Stimulated activated CD8-positive, alpha-beta memory T cell treated with anti-CD3 and anti-CD28 coated beads, Interleukin-12 subunit alpha, Interleukin-12 subunit beta, amount 100 ng/mL, for 24 hours (primary cell): Measurements from ENCODE around the gene SERINC3.
A peak's percentile ranks its signal among the peaks of the same experiment; 100 is the strongest.
"Not testable (repeated sequence)": the region's sequence is repeated elsewhere in the genome, so short reads cannot be mapped to it uniquely, and the experiment has no call there.

ENCODE experiments used
- DNase-seq: peaks from one replicate; pipeline ENCODE4 v3.0.0-alpha.2; 2020; ENCODE audit errors: extremely low read depth

Gene SERINC3

DNA sequence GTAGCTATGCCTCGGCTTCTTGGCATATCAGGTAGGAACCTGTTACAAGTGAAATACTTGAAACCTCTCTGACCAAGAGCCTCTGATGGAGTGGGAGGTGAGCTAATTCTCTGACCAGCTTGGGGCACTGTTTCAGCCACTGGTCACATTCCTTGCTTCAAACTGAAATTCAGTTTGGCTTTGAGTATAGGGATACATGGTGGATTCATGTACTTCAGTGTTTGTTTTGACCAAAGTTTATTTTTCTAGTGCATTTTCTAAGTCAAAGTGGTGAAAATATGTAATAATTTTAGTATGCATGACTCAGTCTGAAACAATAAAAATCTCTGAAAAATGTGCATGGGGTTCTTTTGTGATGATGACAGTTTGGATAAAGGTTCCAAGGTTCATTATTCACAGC lies 27.6 kb downstream of the SERINC3 start:
- no peak for DNase-seq

DNA sequence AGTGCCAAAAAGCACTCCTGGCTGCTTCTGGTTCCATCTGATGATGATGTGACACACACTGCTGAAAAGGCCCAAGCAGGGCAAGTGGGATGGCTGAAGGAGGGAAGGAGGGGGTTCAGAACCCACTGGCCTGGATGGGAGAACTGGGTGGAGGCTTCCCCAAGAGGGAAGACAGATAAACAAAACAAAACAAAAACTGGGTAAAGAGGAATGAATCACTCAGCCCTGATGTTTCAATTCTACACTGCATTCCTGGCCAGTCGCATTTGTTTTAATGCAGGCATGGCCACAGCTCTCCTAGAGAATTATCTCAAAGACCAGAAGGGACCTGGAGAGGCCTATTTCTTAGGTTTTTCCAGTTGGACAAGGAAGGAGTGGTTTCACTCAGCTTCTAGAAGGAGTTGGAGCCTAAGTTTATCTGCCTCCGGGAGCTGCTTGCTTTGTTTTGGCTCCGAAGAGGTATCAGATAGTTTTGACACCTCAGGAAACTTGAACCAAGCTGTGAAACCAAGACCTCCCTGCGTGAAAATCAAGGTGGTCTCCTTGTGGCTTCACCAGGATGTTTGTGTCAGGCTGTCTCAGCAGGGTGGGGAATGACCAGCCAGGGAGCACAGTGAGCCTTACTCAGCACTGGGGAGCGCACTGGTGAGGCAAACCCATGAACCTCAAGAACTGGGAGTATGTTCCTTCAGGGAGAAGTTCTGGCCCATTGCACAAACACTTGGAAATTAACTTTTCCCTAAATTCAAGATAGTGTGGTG lies 30.1 kb downstream of the SERINC3 start:
- DNase-seq: no peak

DNA sequence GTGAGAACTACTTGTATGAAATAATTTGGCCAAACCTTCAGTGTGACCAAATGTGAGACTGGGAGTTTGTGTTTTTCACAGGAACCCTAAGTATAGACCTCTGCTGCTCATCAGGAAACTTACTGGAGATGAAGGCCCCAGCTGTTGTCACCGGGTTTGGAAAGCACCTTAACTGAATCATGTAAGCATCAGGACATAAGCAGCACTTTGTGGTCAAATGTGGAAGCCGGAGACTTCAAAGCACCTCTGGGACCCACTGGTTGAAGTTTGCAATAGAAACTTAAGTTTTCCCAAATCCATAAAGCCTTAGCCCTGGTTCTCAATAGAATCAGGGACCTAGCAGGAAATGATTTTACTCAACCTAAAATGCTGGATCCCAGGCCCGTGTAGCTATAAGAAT lies 31.9 kb downstream of the SERINC3 start:
- DNase-seq: no peak

DNA sequence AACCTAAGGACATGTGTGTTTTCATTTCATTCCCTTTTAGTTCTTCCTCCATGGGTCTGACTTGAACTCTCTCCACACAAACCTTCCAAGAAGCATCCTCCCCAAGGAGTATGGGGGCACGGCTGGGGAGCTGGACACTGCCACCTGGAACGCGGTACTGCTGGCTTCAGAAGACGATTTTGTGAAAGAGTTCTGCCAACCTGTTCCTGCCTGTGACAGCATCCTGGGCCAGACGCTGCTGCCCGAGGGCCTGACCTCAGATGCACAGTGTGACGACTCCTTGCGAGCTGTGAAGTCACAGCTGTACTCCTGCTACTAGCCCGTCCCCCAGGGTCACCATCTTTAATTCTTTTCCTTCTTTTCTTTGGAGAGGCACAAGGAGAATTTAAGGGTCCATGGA lies 32.6 kb downstream of the SERINC3 start:
- no peak for DNase-seq

DNA sequence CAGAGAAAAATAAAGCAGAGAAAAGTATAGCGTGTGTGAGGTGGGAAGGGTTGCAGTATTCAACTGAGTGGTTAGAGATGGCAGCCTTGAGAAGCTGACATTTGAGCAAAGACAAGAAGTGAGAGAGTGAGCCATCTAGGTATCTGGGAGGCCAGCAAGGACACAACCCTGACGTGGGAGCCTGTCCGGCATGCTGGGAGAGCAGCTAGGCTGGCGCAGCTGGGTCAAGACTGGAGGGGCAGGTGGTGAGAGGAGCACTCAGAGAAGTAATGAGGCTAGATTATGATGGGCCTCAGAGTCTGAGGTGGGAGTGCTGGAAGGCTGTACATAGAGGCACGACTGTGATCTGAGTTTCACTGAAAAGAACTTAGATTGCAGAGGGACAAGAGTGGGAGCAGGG lies 33.3 kb downstream of the SERINC3 start:
- DNase-seq: no peak

DNA sequence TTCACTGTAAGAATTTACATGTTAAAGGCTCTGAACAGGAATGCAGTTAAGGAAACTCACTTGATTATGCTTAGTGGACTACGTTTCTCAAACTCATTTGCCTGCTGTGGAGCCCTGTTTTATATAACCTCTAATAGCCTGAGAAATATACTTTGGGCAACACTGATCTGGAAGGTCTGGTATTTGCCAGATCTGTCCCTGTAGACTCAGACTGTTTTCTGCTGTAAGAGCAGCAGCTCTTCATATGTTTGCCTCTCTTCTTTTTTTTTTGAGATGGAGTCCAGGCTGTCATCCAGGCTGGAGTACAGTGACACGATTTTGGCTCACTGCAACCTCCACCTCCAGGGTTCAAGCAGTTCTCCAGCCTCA lies 36.1 kb downstream of the SERINC3 start:
- no peak for DNase-seq

DNA sequence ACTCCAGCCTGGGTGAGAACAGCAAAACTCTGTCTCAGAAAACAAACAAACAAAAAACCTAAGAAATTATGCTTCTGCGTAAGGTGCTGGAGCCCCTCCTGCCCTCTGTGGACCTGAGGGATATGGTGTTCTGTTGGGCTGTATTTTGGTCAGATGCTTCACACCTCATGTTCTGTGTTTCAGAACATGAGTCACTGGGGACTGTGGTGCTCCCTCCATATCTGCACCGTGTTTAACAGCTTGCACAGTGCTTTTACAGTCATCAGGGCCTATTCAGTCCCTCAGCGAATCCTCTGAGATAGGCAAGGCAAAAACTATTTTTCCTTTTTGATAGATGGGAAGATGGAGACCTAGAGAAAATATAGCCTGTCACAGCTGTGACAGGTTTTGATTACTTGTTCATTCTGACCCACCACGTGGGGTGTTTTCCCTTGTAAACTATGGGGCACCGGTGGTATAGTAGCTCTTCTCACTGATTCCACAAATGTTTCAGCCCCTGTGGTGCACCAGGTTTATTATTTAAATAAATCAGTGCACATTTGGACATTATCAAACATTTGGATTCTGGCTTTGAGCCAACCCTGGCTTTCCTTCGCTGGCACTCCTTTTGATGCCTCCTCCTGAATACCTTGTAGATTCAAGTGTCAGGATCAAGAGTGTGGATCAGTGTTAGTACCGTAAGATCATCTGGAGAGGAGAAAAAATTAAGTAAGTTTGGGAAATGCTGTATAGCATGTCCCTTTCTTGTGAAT lies 36.6 kb downstream of the SERINC3 start:
- no peak for DNase-seq

DNA sequence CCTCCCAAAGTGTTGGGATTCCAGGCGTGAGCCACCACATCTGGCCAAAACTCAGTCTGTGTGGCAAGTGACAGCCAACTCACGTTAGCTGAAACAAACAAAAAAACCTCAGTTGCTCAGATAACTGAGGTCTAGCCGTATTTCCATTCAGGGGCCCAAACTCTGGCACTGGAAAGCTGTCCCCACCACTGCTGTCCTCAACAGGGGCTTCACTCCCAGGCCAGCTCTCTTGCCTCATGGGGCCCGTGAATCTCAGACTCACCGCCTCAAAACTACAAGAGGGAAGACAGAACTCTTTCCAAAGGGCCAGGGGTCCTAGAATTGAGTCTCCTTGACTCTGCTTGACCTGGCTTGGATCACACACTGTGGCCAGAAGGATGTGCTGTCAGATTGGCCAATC lies 38.8 kb downstream of the SERINC3 start:
- no peak for DNase-seq

DNA sequence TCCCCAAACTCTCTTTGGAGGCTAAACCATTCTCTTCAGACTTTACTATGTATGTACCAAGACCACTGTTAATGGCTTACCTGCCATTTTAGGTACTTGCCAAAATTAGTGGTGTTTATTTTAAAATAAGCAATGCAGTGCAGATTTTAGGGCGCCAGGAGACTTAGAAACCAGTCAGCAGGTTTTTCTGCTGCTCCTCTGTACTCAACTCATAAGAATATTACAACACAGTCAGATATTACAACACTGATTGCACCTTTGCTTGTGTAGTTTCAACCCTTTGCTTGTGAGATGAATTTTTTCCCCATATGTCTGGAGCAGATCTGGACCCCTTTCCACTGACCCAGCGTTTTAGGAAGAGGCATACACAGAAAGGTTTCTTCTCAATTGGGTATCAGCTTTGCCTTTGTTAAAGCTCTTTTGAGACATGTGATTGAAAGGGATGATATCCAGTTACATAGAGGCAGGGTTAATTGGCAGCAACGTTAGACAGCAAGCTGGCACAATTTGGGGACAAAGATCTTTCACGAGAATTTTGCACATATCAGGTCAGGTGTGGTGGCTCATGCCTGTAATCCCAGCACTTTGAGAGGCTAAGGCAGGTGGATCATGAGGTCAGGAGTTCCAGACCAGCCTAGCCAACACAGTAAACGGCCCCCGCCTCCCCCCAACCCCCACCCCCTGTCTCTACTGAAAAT lies 40.0 kb downstream of the SERINC3 start:
- DNase-seq: no peak

DNA sequence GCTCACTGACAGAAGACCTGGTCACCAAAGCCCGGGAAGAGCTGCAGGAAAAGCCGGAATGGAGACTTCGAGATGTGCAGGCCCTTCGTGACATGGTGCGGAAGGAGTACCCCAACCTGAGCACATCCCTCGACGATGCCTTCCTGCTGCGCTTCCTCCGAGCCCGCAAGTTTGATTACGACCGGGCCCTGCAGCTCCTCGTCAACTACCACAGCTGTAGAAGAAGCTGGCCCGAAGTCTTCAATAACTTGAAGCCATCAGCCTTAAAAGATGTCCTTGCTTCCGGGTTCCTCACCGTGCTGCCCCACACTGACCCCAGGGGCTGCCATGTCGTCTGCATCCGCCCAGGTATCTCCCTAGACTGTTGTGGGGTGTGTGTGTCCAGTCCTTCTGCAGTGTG lies 41.8 kb downstream of the SERINC3 start:
- no peak for DNase-seq

DNA sequence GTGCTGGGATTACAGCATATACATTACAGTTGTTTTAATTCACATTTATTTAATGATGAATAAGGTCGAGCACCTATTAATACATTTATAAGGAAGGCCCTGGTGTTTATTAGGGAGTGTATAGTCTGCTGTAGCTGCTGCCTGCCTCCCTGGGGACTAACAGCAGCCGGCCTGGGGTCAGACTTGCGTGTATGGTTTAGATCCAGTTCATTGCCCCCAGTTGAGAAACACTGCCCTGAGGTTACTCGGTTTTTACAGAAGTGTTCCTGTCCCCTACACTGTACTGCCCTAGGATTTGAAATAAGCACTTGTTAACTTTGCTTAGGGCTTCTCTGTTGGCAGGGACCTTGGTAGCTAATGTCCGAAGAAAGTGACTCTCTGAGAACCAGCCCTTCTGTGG lies 42.2 kb downstream of the SERINC3 start:
- DNase-seq: no peak

DNA sequence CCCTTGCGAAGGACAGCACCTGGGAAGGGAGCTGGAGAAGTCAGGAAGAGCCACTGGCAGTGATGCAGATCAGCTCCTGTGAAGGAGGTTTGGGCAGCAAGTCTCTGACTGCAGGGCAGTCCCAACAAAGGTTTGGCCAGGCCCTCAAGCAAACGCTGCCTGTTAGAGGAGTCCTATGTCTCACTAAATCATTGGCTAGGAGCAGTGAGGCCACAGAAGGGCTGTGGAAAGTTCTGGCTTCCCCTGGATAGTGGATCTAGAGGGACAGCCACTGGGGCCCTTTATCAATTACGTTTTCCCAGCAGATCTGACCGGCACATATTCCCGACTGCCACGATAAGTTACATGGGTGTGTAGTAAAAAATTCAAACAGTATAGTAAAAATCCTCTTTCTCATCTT lies 43.7 kb downstream of the SERINC3 start:
- DNase-seq: no peak

DNA sequence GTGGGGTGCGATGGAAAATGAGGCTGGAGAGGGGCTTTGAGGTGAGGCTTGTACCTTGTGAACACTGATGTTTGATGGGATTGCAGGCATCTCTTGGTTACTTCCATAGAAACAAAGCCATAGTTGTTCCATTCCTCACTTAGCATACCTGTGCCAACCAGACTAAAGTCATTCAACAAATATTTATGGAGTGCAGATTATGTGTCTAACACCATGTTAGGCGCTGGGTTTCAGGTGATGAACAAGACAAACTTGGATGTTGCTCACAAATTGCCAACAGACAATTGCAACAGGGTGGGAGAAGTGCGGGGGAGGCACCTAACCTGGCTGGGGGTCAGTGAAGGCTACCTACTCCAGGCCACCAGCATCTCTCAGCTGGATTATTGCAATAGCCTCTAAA lies 44.7 kb downstream of the SERINC3 start:
- no peak for DNase-seq

DNA sequence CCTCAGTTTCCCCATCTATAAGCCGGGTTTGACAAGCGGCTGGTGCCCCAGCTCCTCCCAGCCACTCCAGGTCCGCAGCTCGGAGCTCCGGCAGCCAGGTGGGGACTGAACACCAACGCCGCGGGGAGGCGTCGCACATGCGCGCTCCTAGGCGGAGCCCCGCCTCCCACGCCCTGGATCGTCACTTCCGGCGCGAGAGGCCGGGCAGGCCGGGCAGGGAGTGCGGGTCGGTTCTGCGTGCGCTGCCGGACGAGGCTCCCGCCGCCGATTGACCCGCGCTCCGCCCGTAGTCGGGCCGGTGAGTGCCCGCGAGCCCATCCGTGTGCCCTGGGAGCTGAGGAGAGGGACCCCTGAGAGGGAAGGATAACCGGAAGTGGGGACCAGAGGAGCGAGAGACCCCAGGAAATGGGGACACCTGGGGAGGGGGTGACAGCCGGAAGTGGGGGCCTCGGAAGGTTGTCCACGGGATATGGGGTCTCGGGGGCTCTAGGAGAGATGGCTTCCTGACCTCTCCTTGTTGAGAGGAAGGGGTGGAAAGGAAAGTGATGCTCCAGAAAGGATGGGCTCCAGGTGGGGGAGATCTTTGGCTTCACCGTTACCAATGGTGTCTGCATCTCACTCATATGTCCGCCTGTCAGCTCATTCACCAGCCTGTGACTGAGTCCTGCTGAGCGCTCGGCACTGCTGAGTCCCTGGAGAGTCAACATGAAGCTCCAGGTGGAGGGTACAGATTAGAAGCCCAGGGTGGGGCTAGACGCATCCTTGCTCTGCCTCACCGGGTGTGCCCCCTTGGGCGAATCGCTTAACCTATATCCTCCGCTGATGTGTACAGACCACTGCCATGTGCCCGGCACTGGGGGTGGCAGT lies 45.9 kb downstream of the SERINC3 start, which contains the start of gene TTPAL:
TTPAL (plus strand) TSS at position 181 of the 867 bp plus-strand sequence. CDS start 4,126 bp downstream, outside the sequence.
- DNase-seq: peak; percentile 80

DNA sequence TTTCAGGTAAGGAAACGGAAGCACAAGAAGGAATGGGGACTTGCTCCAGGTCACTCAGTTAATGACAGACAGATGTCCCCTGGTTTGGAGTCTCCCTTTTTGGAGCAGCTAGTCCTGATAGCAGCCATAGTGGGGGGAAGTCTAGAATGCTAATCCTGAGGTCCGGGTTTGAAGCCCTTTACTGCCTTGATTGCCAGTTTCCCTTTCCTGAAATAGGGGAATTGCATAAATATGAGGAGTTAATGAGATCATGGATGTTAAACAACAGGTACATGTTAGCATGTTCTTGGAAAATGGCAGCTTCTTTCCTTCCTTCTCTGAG lies 46.5 kb downstream of the SERINC3 start:
- DNase-seq: no peak

DNA sequence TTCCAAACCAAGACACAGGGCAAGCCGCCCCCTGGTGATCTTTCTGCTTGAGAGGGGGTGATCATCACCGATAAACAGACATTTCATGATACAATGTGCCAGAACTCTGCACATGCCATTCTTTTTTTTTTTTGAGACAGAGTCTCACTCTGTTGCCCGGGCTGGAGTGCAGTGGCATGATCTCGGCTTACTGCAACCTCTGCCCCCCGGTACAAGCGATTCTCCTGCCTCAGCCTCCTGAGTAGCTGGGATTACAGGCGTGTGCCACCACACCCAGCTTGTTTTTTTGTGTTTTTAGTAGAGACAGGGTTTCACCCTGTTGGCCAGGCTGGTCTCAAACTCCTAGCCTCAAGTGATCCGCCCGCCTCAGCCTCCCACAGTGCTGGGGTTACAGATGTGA lies 49.6 kb downstream of the SERINC3 start:
- not testable (repeated sequence) for DNase-seq

DNA sequence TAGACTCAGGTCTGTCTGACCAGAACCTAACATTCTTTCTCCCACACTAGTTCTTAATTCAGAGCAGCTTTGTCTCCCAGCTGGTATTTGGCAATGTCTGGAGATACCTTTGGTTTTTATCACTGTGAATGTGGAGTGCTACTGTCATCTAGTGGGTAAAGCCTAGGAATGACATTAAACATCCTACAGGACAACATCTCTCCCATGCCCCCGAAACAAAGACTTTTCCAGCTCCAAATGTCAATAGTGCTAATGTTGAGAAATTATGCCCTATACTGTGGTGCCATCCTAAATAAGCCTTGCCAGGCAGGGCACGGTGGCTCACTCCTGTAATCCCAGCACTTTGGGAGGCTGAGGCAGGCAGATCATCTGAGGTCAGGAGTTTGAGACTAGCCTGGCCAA lies 50.4 kb downstream of the SERINC3 start:
- no peak for DNase-seq

DNA sequence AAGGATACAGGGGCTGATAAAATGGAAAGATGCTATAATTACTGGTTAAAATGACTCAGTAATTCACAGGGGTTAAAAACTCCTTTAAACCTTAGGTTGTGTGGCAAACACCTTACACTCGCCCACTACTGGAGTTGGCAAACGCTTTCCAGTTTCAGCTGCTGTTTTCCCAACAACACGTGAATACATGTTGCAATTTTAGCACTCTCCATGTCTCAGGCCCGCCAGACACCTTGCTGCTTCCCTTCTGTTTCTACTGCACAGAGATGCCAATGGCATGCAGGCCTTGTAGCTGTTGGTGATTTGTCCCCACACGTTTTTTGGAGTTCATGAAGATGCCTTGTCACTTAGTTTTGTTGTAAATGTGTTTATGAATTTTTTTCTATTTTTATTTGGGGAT lies 51.5 kb downstream of the SERINC3 start:
- no peak for DNase-seq

DNA sequence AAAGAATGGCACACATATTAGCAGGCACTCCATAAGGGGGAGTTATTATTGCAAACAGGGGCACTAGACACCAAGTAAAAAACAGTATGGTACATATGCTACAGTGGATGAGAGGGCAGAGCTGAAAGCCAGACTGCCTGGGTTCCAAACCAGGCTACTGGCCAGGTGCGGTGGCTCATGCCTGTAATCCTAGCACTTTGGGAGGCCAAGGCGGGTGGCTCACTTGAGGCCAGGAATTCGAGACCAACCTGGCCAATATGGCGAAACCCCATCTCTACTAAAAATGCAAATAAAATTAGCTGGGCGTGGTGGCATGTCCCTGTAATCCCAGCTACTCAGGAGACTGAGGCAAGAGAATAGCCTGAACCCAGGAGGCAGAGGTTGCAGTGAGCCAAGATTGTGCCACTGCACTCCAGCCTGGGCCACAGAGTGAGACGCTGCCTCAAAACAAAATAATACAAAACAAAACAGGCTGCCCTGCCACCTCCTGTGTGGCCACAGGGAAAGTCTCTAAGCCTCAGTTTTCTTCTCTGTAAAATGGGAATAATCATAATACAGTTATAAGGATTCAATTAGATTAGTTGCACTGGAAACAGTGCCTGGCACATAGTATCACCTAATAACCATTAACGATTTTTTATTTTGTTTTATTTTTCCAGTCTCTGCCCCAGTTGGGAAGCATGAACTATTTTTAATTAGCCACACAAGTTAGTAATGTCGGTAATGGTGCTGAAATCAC lies 53.7 kb downstream of the SERINC3 start:
- no peak for DNase-seq

DNA sequence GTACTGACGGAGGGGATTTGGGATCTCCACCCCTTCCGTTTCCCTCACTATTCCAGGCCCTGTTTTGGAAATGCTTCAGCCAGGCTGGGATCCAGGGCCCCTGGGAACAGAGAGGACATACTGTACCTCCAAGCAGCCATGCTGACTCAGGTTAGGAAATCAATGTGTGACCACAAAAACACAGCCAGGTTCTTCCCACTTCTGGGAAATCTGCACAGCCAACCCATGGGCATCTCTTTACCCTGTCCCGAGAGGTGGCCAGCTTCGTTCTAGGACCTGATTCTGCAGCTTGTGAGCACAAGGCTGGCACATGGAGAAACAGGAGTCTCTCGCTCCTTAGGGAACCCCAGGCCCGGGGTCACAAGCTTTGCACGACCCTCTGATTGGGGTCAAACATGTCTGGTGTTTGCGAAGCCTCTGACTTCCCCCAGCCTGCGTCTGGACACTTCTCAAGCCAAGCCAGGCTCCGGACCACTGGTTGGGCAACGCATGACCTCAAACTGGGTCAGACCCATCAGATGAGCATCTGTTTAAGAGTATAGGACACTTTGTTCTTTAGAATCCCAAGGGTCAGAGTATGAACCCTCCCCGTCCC lies 54.5 kb downstream of the SERINC3 start:
- DNase-seq: no peak

DNA sequence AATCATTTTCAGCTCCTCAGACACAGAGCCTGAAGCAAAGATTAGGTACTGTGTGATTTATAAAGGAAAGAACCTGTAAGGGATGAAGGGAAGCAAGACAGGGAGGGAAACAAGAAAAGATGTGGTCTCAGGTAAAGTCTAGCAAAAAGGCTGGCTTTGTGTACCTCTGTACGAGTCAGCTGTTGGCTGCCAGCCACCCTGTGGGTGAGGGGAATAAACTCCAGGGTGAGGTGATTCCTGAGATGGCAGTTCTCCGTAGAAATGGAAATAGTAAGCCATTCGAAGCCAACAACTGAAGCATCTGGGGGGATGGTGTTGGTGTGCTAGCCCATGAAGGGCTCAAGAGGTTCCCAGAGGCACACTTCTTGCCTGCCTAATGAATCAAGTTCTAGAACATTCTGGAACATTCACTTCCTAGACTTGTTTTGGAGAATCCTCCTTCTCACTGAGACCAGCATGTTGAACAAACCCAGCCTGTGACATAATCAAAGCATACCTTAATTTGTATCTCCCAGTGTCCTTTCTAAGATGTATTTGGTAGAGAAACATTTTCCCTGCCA lies 56.8 kb downstream of the SERINC3 start:
- DNase-seq: no peak
